Stimulated activated effector memory CD8-positive, alpha-beta T cell treated with anti-CD3 and anti-CD28 coated beads, Interleukin-12 subunit alpha, Interleukin-12 subunit beta, amount 100 ng/mL, for 72 hours (primary cell): Measurements from ENCODE around the gene MSANTD7.
A peak's percentile ranks its signal among the peaks of the same experiment; 100 is the strongest.
"Not testable (repeated sequence)": the region's sequence is repeated elsewhere in the genome, so short reads cannot be mapped to it uniquely, and the experiment has no call there.

Source experiments
- ATAC-seq: fragments of 150-1000 bp; cut with Tn5 transposase; 2 replicates; pipeline ENCODE4 v1.10.0; 2021
- DNase-seq, 2 donors: peaks; one replicate each; pipeline ENCODE4 v3.0.0; 2021 to 2022; ENCODE audit warnings: low spot score in 2 of 2
- H3K27ac Mint-ChIP-seq: one replicate; pipeline ENCODE4 v1.8.0; 2022; ENCODE audit warnings: mild to moderate bottlenecking, mixed read lengths
- H3K36me3 Mint-ChIP-seq: one replicate; pipeline ENCODE4 v1.8.0; 2022; ENCODE audit warnings: mild to moderate bottlenecking, mixed read lengths
- H3K4me1 Mint-ChIP-seq: one replicate; pipeline ENCODE4 v1.8.0; 2022; ENCODE audit warnings: mixed read lengths
- H3K4me3 Mint-ChIP-seq: one replicate; pipeline ENCODE4 v1.8.0; 2022; ENCODE audit warnings: mild to moderate bottlenecking, mixed read lengths
- H3K9me3 Mint-ChIP-seq: one replicate; pipeline ENCODE4 v1.8.0; 2022; ENCODE audit warnings: mixed read lengths

MSANTD7 gene

DNA sequence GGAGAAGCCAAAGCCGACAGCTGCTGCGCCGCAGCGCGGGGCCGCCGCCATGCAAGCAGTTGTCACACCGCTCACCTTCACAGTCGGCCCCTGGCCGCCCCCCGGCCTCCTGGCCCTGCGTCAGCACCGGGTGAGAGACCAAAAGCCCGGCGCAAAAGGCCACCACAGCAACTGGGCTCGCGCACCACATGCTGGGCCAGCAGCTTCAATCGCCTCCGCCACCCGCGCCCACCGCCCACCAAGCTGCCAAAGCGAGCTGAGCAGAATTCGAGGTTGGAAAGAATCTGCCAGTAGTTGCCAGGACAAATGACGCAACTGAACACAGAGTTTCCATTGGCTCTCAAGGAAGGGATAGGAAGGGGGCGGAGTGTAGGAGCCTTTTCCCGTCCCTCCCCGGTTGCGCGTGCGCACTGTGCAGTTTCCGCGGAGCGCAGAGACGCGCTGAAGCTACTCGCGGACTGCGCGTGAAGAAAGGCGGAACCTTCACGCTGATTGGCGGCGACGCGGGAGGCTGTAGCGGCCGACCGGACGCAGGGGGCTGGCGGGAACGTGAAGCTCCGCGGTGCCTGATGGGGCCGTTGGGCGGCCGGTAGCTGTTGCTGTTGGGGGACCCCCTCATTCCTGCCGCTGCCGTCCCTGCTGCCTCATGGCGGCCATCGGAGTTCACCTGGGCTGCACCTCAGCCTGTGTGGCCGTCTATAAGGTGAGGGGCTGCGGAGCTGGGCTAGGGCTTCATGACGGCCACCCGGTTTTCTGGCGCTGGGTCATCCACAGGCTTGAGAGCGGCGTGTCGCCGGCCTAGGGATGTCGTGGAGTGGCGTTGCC is at the start of gene MSANTD7, which contains the start of the genes CDNF and HSPA14:
Gene MSANTD7 (plus strand): TSS at position 550 of the 825 bp plus-strand sequence. CDS start 3,979 bp downstream, outside the sequence.
Gene CDNF (minus strand): TSS at position 281 of the 825 bp plus-strand sequence. CDS start 91 bp downstream, at position 190.
Gene HSPA14 (plus strand): TSS at position 550 of the 825 bp plus-strand sequence. CDS start 97 bp downstream, at position 647.
- ATAC-seq (peak; percentile 95), DNase-seq (peak; percentile 97 to 100)
- Mint-ChIP-seq H3K27ac (peak within 1 kb of the TSS; percentile 96), H3K4me3 (peak within 1 kb of the TSS; percentile 92), H3K9me3 (no peaks in the 10 kb centered on the region), H3K36me3 (peaks cover 52% of the 10 kb centered on the region), H3K4me1 (peaks cover 16% of the 10 kb centered on the region)

DNA sequence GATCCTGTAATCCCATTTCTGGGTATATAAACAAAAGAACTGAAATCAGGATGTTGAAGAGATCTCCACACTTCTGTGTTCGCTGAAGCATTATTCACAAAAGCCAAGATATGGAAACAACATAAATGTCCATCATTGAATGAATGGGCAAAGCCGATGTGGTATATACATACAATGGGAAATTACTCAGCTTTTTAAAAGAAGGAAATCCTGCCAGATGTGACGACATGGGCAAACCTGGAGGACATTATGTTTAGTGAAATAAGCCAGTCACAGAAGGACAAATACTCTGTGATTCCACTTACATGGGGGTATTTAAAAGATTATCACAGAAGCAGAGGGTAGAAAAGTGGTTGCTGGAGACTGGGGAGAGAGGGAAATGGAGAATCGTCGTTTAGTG is 39.5 kb upstream of the MSANTD7 start:
- no peak for DNase-seq
- H3K4me3 Mint-ChIP-seq, result no peak overlapping the region
- no peak for ATAC-seq
- H3K27ac Mint-ChIP-seq, result no peak overlapping the region
- H3K36me3 Mint-ChIP-seq, result no peaks in the 10 kb centered on the region
- H3K9me3 Mint-ChIP-seq, result no peaks in the 10 kb centered on the region
- H3K4me1 Mint-ChIP-seq, result no peaks in the 10 kb centered on the region

DNA sequence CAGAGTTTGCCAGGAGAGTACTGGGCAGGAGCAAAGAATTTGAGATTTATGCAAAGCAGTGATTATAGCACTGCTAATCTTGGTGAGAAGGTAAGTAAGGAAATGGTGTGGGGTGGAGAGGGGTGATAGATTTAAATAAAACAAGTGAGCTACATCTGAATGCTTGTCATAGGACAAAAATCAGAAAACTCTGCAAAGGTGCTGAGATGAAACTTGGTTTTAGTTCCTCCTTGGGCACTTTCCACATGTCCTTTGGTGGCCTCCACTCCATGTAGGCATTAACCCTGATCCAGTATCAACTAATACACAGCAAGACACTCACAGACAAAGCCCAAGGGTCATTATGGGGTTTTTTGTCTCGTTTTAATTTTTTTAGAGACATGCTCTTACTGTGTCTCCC is 37.7 kb upstream of the MSANTD7 start:
- Mint-ChIP-seq H3K9me3 (no peaks in the 10 kb centered on the region), H3K4me3 (no peak overlapping the region), H3K27ac (no peak overlapping the region), H3K4me1 (no peaks in the 10 kb centered on the region), H3K36me3 (no peaks in the 10 kb centered on the region)
- no peak for ATAC-seq
- DNase-seq, result no peak

DNA sequence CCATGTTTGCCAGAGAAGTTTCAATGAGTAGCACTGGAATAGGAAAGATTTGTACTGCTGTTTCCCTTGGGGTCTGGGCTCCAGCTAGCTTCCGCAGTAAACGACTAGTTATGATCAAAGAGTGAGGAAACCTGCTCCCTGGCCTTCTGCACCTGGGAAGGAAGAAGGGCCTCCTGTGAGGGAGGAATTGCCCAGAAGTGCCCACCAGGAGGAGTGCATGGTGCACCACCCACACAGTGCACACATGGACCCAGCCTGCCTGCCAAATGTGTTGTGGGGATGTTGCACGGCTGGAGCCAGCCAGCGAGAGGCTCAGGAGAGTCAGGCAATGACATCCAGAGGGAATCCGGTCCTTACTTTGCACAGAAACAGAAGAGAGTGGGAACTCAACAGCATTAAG is 36.4 kb upstream of the MSANTD7 start:
- Mint-ChIP-seq H3K36me3 (no peaks in the 10 kb centered on the region), H3K4me1 (no peaks in the 10 kb centered on the region), H3K4me3 (no peak overlapping the region), H3K27ac (no peak overlapping the region), H3K9me3 (no peaks in the 10 kb centered on the region)
- DNase-seq (no peak), ATAC-seq (no peak)

- H3K9me3 Mint-ChIP-seq, result no peaks in the 10 kb centered on the region
- no peaks in the 10 kb centered on the region for H3K36me3 Mint-ChIP-seq
- ATAC-seq (no peak), DNase-seq (no peak)
- H3K27ac Mint-ChIP-seq, result no peak overlapping the region
- no peaks in the 10 kb centered on the region for H3K4me1 Mint-ChIP-seq
- H3K4me3 Mint-ChIP-seq, result no peak overlapping the region
Measured at GRCh38 chr10:14803827-14804226, 34.3 kb upstream of the MSANTD7 start.

GRCh38 chr10:14806318-14806717 is 31.8 kb upstream of the MSANTD7 start:
- Mint-ChIP-seq H3K36me3 (no peaks in the 10 kb centered on the region), H3K4me1 (no peaks in the 10 kb centered on the region), H3K9me3 (no peaks in the 10 kb centered on the region), H3K4me3 (no peak overlapping the region), H3K27ac (no peak overlapping the region)
- no peak for DNase-seq
- ATAC-seq, result no peak

DNA sequence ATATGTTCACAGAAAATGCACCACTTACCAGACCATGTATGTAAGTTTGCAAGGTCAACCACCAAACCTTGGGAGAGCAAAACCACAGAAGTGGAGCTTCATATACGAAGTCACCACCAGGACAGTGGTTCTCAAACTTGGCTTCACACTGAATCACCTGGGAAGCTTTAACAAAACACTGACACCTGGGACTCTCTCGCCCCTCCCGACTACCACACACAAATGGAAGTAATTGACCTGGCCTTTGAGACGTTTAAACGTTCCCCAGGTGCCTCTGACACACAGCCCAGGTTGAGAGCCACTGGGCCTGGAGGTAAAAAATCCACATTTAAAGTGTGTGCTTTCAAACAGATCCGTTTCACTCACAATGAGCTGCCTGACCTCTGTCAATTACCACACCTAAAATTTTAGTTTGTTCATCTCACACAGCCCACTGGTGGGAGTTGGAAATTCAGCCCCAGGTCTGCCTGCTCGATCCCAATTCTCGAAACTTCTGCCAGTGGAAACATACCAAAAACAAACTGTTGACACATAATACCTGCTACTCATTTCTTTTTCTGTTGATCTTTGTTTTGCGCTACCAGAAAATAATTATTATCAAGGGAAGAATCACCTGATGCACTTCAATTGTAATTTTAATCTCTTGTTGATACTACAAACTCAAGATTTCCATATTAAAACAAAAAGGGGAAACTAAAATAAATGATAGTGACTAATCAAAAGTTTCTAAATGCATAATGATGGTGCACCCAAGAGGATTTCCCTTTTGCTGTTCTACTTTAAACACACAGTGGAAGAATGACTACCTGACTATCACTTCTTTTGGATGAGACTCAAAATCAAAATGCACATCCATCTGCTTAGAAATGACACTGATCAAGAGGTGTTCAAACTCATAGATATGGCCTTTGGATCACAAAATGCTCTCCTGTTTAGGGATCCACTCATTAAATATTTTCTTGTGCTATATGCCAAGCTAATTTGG is 26.8 kb upstream of the MSANTD7 start:
- Mint-ChIP-seq H3K4me1 (peaks cover 11% of the 10 kb centered on the region), H3K27ac (no peak overlapping the region), H3K9me3 (no peaks in the 10 kb centered on the region), H3K4me3 (no peak overlapping the region), H3K36me3 (no peaks in the 10 kb centered on the region)
- DNase-seq (no peak), ATAC-seq (no peak)

DNA sequence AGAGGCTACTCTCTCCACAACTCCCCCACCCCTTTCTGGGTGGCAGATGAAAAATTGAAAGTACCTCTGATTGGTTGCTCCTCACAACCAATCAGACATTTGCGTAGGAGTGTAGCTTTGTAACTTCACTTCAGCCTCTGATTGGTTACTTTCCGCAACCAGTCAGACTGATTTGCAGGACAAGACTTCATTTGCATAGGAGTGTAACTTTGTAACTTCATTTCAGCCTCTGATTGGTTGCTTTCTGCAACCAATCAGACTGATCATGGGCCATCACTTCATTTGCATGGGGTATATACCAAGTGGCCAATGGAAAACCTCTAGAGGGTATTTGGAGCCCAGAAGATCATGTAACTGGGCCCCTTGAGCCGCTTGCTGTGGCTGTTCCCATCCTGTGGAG is 25.8 kb upstream of the MSANTD7 start:
- no peak for ATAC-seq

GRCh38 chr10:14815681-14816080 is 22.4 kb upstream of the MSANTD7 start:
- ATAC-seq (no peak), DNase-seq (no peak)
- Mint-ChIP-seq H3K9me3 (no peaks in the 10 kb centered on the region), H3K4me3 (no peak overlapping the region), H3K27ac (no peak overlapping the region), H3K4me1 (peaks cover 11% of the 10 kb centered on the region), H3K36me3 (no peaks in the 10 kb centered on the region)

More for the DNA sequence above, 25.8 kb upstream of the MSANTD7 start:
- Mint-ChIP-seq H3K9me3 (no peaks in the 10 kb centered on the region), H3K36me3 (no peaks in the 10 kb centered on the region), H3K27ac (no peak overlapping the region), H3K4me1 (peaks cover 11% of the 10 kb centered on the region), H3K4me3 (no peak overlapping the region)
- no peak for DNase-seq

DNA sequence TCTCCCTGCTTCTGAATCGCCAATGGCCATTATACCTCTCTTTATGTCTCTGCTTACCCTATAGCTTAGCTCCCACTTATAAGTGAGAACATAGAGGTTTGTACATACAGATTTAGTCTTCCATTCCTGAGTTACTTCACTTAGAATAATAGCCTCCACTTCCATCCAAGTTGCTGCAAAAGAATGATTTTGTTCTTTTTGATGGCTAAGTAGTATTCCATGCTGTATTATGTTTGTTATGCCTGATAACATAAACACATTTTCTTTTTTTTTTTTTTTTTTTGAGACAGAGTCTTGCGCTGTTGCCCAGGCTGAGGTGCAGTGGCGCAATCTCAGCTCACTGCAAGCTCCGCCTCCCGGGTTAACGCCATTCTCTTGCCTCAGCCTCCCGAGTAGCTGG is 21.4 kb upstream of the MSANTD7 start:
- not testable (repeated sequence) for H3K36me3 Mint-ChIP-seq, H3K9me3 Mint-ChIP-seq, ATAC-seq, H3K4me3 Mint-ChIP-seq, DNase-seq, H3K27ac Mint-ChIP-seq
- peaks cover 11% of the 10 kb centered on the region for H3K4me1 Mint-ChIP-seq

DNA sequence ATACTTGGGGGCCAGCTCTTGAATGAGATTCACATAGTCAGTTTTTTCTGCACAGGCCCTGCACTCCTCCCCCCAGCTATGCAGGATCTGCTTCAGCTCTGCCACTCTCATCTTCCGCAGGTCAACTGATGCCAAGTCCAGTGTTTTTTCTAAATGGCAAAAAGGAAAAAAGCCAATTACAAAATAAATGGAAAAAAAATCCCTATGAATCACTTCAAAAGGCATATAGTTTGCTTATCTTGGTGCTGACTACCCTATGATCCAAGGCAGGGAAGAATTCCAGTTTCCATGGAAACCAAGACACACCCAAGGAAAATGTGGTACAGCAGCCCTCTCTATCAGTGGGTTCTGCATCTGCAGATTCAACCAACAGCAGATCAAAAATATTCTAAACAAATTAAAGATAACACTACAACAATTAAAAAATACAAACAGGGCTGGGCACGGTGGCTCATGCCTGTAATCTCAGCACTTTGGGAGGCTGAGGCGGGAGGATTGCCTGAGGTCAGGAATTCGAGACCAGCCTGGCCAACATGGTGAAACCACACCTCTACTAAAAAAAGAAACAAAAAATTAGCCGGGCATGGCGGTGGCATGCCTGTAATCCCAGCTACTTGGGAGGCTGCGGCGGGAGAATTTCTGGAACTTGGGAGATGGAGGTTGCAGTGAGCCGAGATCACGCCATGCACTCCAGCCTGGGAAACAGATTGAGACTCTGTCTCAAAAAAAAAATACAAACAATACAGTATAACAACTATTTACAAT is 17.9 kb upstream of the MSANTD7 start:
- no peak for DNase-seq
- Mint-ChIP-seq H3K4me3 (no peak overlapping the region), H3K4me1 (no peaks in the 10 kb centered on the region), H3K27ac (peak overlapping the region; percentile 63), H3K9me3 (no peaks in the 10 kb centered on the region), H3K36me3 (no peaks in the 10 kb centered on the region)
- ATAC-seq, result no peak

- peak overlapping the region; percentile 63 for H3K27ac Mint-ChIP-seq
- H3K4me3 Mint-ChIP-seq, result no peak overlapping the region
- H3K36me3 Mint-ChIP-seq, result no peaks in the 10 kb centered on the region
- DNase-seq (no peak), ATAC-seq (no peak)
- H3K4me1 Mint-ChIP-seq, result peaks cover 3% of the 10 kb centered on the region
- H3K9me3 Mint-ChIP-seq, result no peaks in the 10 kb centered on the region
Measured at GRCh38 chr10:14820775-14821154, 17.3 kb upstream of the MSANTD7 start.

GRCh38 chr10:14821635-14822375 is 16.3 kb upstream of the MSANTD7 start:
- DNase-seq, result no peak
- H3K36me3 Mint-ChIP-seq, result no peaks in the 10 kb centered on the region
- no peak overlapping the region for H3K27ac Mint-ChIP-seq
- ATAC-seq, result no peak
- H3K4me3 Mint-ChIP-seq, result no peak overlapping the region
- H3K9me3 Mint-ChIP-seq, result no peaks in the 10 kb centered on the region
- peaks cover 11% of the 10 kb centered on the region for H3K4me1 Mint-ChIP-seq
